GM12878 (cell line): ENCODE data around the gene TJP1. TPM values are rescaled to one million over a fixed set of nuclear protein-coding genes. Genes with fewer than 3 reads are reported as not detected.
"Not testable (repeated sequence)": the region's sequence is repeated elsewhere in the genome, so short reads cannot be mapped to it uniquely, and the experiment has no call there.

ENCODE experiments used
- ATAC-seq: fragments of 200-7000 bp; cut with Tn5 transposase; 3 replicates; pipeline ENCODE4 v1.9.1; 2020; ENCODE audit warnings: mild to moderate bottlenecking, moderate library complexity
- BruUV-seq: library from RNA; stranded (reverse); fragments of 400-500 nt; replicated peaks from 2 replicates; lab custom pipeline; 2021; lab: Mats Ljungman, UMichigan
- CTCF ChIA-PET: fragments of 300-600 bp; sonication (Branson Sonifier 250); formaldehyde crosslinking; extraction: SDS; loops from one replicate; lab custom pipeline; 2021; ENCODE audit warnings: inconsistent platforms; lab: Yijun Ruan, JAX
- POLR2A ChIA-PET: fragments of 350-600 bp; formaldehyde crosslinking; extraction: SDS; loops from one replicate; lab custom pipeline; 2021; ENCODE audit warnings: inconsistent platforms; lab: Charles Lee
- RAD21 ChIA-PET: fragments of 300-600 bp; sonication (Branson Sonifier 250); formaldehyde crosslinking; loops from one replicate; lab custom pipeline; 2023; ENCODE audit warnings: antibody characterized with exemption; ENCODE audit not compliant: unreplicated experiment; lab: Charles Lee
- SMC1A ChIA-PET: fragments of 300-600 bp; sonication (Branson Sonifier 250); formaldehyde crosslinking; loops from one replicate; lab custom pipeline; 2023; ENCODE audit not compliant: unreplicated experiment, uncharacterized antibody; lab: Charles Lee
- DNase-seq: peaks from one replicate; pipeline ENCODE4 v3.0.0-alpha.2; 2011; ENCODE audit warnings: low read depth, low spot score
- FAIRE-seq: peaks from 3 replicates; lab custom pipeline; 2011; peaks lifted over from hg19 to GRCh38; lab: Jason Lieb, UNC
- H2AFZ ChIP-seq: 2 replicates; pipeline ENCODE4 v1.6.0; 2011; ENCODE audit warnings: low read depth, low read length, control low read depth; ENCODE audit not compliant: control insufficient read depth
- H3K27ac ChIP-seq: 2 replicates; pipeline ENCODE4 v1.5.1; 2011; ENCODE audit warnings: control low read depth; ENCODE audit not compliant: control insufficient read depth, insufficient read depth
- H3K27me3 ChIP-seq, 2 experiments: replicated peaks in 1 of 2; 2 replicates each; pipeline versions ENCODE4 v1.6.0 to v1.6.1; 2011; ENCODE audit warnings: low read length in 1 of 2; ENCODE audit not compliant: control insufficient read depth in 2 of 2, insufficient read depth in 2 of 2
- H3K36me3 ChIP-seq, 2 experiments: 2 replicates each; pipeline ENCODE4 v1.5.1; 2011; ENCODE audit warnings: low read length in 1 of 2; ENCODE audit not compliant: control insufficient read depth in 2 of 2, insufficient read depth in 2 of 2
- H3K4me1 ChIP-seq: 2 replicates; pipeline ENCODE4 v1.6.1; 2011; ENCODE audit warnings: mild to moderate bottlenecking, low read length, moderate library complexity, mixed read lengths; ENCODE audit not compliant: control insufficient read depth, insufficient read depth
- H3K4me2 ChIP-seq: 2 replicates; pipeline ENCODE4 v1.6.0; 2011; ENCODE audit warnings: control low read depth; ENCODE audit not compliant: control insufficient read depth, insufficient read depth
- H3K4me3 ChIP-seq: fragments of 200-600 bp; sonication (generic); 2 replicates; pipeline ENCODE4 v1.5.1; 2016
- H3K79me2 ChIP-seq: 2 replicates; pipeline ENCODE4 v1.6.0; 2011; ENCODE audit warnings: low read length; ENCODE audit not compliant: control insufficient read depth, insufficient read depth
- H3K9ac ChIP-seq: 2 replicates; pipeline ENCODE4 v1.8.0; 2011; ENCODE audit warnings: low read length, control low read depth, mixed read lengths; ENCODE audit not compliant: control insufficient read depth, insufficient read depth
- H3K9me3 ChIP-seq: replicated peaks from 3 replicates; pipeline ENCODE4 v1.5.1; 2011; ENCODE audit warnings: mild to moderate bottlenecking, low read length; ENCODE audit not compliant: control insufficient read depth, insufficient read depth
- H4K20me1 ChIP-seq: 2 replicates; pipeline ENCODE4 v1.6.0; 2011; ENCODE audit not compliant: control insufficient read depth, insufficient read depth
- BCL3 ChIP-seq: IDR thresholded peaks from 2 replicates; pipeline ENCODE4 v1.6.1; 2011; ENCODE audit warnings: borderline replicate concordance, low read depth, mild to moderate bottlenecking, moderate library complexity, low read length; ENCODE audit not compliant: insufficient read depth, poor library complexity, severe bottlenecking
- CUX1 ChIP-seq: IDR thresholded peaks from 2 replicates; pipeline ENCODE4 v1.6.1; 2012; ENCODE audit warnings: improper control_type of control experiment, low read depth, low read length; ENCODE audit not compliant: insufficient replicate concordance
- RUNX3 ChIP-seq: IDR thresholded peaks from 2 replicates; pipeline ENCODE4 v1.6.1; 2012; ENCODE audit warnings: low read length, inconsistent platforms
- WGBS: methylation state at CpG from one replicate; pipeline ENCODE4 v1.1.6; 2016; ENCODE audit warnings: low lambda C conversion rate; ENCODE audit not compliant: insufficient replicate concordance, insufficient coverage; ENCODE audit errors: missing lambda C conversion rate; 5-methylcytosine and 5-hydroxymethylcytosine counted together
- in situ Hi-C: fragments of 300-500 bp; cut with MboI; formaldehyde crosslinking; loops from 9 replicates; pipeline ENCODE4 v1.14.3; 2018; ENCODE audit warnings: mixed read lengths
- intact Hi-C: fragments of 100-400 bp; cut with micrococcal nuclease; formaldehyde crosslinking; loops from one replicate; pipeline ENCODE4 v1.14.2; 2022; ENCODE audit not compliant: unreplicated experiment
- polyA plus RNA-seq, 11 experiments: library from polyadenylated mRNA; depleted of rRNA in 4 of 11; unstranded in 6 of 11; stranded (reverse) in 5 of 11; fragments of >200 nt; fragmentation: Nextera tagmentation in 4 of 11; fragmentation: Illumina TruSeq in 1 of 11; extraction: Ambion mirVana in 4 of 11; extraction: Trizol in 1 of 11; gene quantifications; 1 replicate in 1 of 11; 2 replicates in 10 of 11; pipeline versions ENCODE4 v1.2.1 to v1.2.3, GENCODE V29; 2011 to 2016; ENCODE audit warnings: inconsistent platforms in 2 of 11, missing spikeins in 2 of 11, low read depth in 1 of 11
- total RNA-seq, 4 experiments: library from RNA; depleted of rRNA in 3 of 4; stranded (reverse); fragments of >200 nt in 3 of 4; fragmentation: Illumina TruSeq in 1 of 4; extraction: Trizol in 1 of 4; gene quantifications; 2 replicates each; pipeline versions ENCODE4 v1.2.1 to v1.2.3, GENCODE V29; 2013 to 2021

The TJP1 gene
- total and polyA plus RNA-seq, 10 of the 15 experiments (the other 5 are each of a cell fraction or from before 2014, with no cell fraction given), result 0.01 to 0.49 (median 0.08) TPM; not detected in 7

GRCh38 chr15:29672446-29672845, 149.8 kb downstream of the TJP1 start (continued):
- TF ChIP-seq CUX1 (no peak), BCL3 (no peak), RUNX3 (no peak)

- H3K4me1 ChIP-seq, H3K4me3 ChIP-seq, H3K79me2 ChIP-seq, H3K36me3 ChIP-seq, in situ Hi-C loops, POLR2A ChIA-PET, H3K27me3 ChIP-seq, H3K4me2 ChIP-seq, FAIRE-seq, H2AFZ ChIP-seq, H4K20me1 ChIP-seq, CTCF ChIA-PET, H3K27ac ChIP-seq, H3K9ac ChIP-seq, DNase-seq, BruUV-seq, intact Hi-C loops, SMC1A ChIA-PET, RAD21 ChIA-PET, ATAC-seq, H3K9me3 ChIP-seq: not testable (repeated sequence)
- WGBS, result 45% methylated on average over 7 of the region's 7 CpGs
Measured at GRCh38 chr15:29672046-29672445, 150.2 kb downstream of the TJP1 start.
